AG04450 (cell line): Measurements from ENCODE around the gene UBA1. TPM values are rescaled to one million over a fixed set of nuclear protein-coding genes. Genes with fewer than 3 reads are reported as not detected.

Experiments used
- CTCF ChIA-PET: fragments of 300-600, 350-600 bp; formaldehyde crosslinking; extraction: SDS; loops from one replicate; lab custom pipeline; 2022; ENCODE audit warnings: antibody characterized with exemption, inconsistent platforms; lab: Charles Lee
- POLR2A ChIA-PET: fragments of 350-600 bp; formaldehyde crosslinking; extraction: SDS; loops from one replicate; lab custom pipeline; 2021; ENCODE audit warnings: antibody characterized with exemption, inconsistent platforms; lab: Yijun Ruan, JAX
- DNase-seq: peaks from one replicate; pipeline ENCODE4 v3.0.0-alpha.2; 2011; ENCODE audit warnings: low read depth, low spot score
- H3K27ac ChIP-seq: one replicate; pipeline ENCODE4 v1.5.1; 2012; ENCODE audit warnings: low read depth, low read length, control low read depth
- H3K27me3 ChIP-seq: one replicate; pipeline ENCODE4 v1.6.0; 2012; ENCODE audit warnings: low read length; ENCODE audit not compliant: control insufficient read depth, insufficient read depth
- H3K4me3 ChIP-seq: 2 replicates; pipeline ENCODE4 v1.5.1; 2011; ENCODE audit warnings: mild to moderate bottlenecking, low read depth, low read length, control low read depth
- H3K9me3 ChIP-seq: 2 replicates; pipeline ENCODE4 v1.5.1; 2012; ENCODE audit warnings: low read length; ENCODE audit not compliant: control insufficient read depth, insufficient read depth
- polyA plus RNA-seq: library from polyadenylated mRNA; depleted of rRNA; stranded (reverse); fragments of >200 nt; gene quantifications from 2 replicates; pipeline ENCODE4 v1.2.3, GENCODE V29; 2011
- TF ChIP-seq, protein P1 (sequence below): IDR thresholded peaks from 2 replicates; pipeline ENCODE4 v1.5.1; 2011; ENCODE audit warnings: low read depth, low read length, control low read depth, inconsistent platforms

The UBA1 gene
- polyA plus RNA-seq, 1 experiment = 196 TPM

DNA sequence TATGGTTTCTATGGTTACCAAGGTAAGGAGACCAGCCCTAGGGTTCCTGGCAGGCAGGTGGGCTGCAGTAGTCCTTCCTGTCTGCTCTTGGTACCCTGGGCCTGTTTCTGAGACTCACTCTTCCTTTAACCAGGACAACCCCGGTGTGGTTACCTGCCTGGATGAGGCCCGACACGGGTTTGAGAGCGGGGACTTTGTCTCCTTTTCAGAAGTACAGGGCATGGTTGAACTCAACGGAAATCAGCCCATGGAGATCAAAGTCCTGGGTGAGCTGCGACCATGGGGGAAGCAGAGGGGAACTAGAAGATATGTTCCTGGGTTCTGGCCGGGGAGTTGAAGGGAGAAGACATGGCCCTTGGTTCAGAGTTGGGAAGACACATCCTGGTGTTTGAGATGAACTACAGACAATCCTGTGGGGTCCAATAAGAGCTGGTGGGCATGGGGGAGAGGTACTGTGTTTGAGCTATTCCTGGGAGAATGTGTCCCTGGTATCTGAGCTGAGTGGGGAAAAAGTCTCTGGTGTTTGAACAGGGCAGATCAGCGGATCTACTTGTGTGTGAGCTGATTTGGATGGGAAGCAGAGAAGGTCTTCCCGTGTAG lies 7.8 kb downstream of the UBA1 start:
- ChIA-PET POLR2A (no interaction called here), CTCF (interaction anchor here (1.3 kb wide), 1 partner anchor 183 kb away, joined by 3 read pairs; no protein-coding TSS in a partner anchor)
- TF ChIP-seq, protein P1, sequence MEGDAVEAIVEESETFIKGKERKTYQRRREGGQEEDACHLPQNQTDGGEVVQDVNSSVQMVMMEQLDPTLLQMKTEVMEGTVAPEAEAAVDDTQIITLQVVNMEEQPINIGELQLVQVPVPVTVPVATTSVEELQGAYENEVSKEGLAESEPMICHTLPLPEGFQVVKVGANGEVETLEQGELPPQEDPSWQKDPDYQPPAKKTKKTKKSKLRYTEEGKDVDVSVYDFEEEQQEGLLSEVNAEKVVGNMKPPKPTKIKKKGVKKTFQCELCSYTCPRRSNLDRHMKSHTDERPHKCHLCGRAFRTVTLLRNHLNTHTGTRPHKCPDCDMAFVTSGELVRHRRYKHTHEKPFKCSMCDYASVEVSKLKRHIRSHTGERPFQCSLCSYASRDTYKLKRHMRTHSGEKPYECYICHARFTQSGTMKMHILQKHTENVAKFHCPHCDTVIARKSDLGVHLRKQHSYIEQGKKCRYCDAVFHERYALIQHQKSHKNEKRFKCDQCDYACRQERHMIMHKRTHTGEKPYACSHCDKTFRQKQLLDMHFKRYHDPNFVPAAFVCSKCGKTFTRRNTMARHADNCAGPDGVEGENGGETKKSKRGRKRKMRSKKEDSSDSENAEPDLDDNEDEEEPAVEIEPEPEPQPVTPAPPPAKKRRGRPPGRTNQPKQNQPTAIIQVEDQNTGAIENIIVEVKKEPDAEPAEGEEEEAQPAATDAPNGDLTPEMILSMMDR = no peak
- H3K9me3 ChIP-seq = no peaks in the 10 kb centered on the region
- H3K27me3 ChIP-seq = no peaks in the 10 kb centered on the region
- DNase-seq = no peak
- H3K27ac ChIP-seq = no peak overlapping the region
- no peak overlapping the region for H3K4me3 ChIP-seq

DNA sequence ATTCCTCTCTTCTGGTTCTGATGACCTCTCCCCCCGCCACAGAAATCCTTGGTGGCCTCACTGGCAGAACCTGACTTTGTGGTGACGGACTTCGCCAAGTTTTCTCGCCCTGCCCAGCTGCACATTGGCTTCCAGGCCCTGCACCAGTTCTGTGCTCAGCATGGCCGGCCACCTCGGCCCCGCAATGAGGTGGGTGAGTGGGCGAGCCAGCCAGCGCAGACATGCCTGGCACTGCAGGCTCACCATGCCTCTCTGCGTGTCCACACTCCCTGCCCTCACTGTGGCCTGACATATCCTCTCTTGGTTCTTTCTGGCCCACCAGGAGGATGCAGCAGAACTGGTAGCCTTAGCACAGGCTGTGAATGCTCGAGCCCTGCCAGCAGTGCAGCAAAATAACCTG lies 8.7 kb downstream of the UBA1 start:
- Histone ChIP-seq H3K4me3 (no peak overlapping the region), H3K9me3 (no peaks in the 10 kb centered on the region), H3K27me3 (no peaks in the 10 kb centered on the region), H3K27ac (no peak overlapping the region)
- no peak for DNase-seq
- POLR2A ChIA-PET = no interaction called here
- TF ChIP-seq, protein P1 = no peak
- CTCF ChIA-PET = no interaction called here

DNA sequence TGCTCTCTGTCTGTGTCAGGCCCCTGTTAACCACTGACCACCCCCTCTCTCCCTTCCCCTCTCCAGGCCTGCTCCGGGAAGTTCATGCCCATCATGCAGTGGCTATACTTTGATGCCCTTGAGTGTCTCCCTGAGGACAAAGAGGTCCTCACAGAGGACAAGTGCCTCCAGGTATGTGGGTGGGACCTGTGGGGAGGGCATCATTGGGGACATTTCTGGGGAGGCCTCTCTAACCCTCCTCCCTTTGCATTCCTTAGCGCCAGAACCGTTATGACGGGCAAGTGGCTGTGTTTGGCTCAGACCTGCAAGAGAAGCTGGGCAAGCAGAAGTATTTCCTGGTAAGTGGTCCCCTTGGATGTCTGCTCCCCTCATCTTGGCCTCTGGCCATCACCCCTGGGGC lies 9.2 kb downstream of the UBA1 start:
- POLR2A ChIA-PET = no interaction called here
- CTCF ChIA-PET = no interaction called here
- DNase-seq = no peak

DNA sequence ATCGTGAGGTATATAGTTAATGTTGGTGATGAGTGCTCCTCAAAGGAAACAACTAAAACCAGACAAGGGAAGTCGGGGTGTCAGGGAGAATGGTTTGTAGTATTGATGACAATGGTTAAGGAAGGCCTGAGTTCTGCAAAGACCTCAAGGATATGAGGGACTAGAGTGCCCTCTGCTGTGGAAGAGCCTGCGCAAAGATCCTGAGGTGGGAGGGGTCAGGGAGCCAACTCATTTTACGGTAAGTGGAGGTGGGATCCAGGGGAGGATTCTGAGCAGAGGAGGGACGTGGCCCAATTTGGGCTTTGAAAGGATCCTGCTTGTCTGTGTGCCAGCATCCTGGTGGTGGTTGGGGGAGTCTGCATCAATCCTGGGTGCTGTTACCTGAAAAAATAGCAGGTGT lies 11.3 kb downstream of the UBA1 start:
- Histone ChIP-seq H3K27me3 (no peaks in the 10 kb centered on the region), H3K9me3 (no peaks in the 10 kb centered on the region), H3K27ac (peak overlapping the region; percentile 21), H3K4me3 (no peak overlapping the region)
- CTCF ChIA-PET = no interaction called here
- no peak for DNase-seq
- POLR2A ChIA-PET = no interaction called here
- TF ChIP-seq, protein P1 = no peak

More for the DNA sequence above, 9.2 kb downstream of the UBA1 start:
- Histone ChIP-seq H3K9me3 (no peaks in the 10 kb centered on the region), H3K4me3 (no peak overlapping the region), H3K27ac (no peak overlapping the region), H3K27me3 (no peaks in the 10 kb centered on the region)
- TF ChIP-seq, protein P1 = no peak

DNA sequence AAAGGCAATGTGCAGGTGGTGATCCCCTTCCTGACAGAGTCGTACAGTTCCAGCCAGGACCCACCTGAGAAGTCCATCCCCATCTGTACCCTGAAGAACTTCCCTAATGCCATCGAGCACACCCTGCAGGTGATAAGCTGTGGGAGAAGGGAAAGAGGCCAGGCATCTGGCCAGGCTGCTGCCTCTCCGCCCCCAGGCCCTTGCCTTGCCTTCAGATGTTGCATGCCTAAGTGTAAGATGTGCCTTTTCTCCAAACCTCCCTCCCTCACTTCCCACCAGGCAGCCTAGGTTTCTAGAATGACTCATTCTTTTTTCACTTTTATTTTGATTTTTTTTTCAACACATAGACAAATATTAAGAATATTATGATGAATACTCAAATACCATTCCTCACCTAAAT lies 12.7 kb downstream of the UBA1 start:
- H3K9me3 ChIP-seq = no peaks in the 10 kb centered on the region
- no peak overlapping the region for H3K4me3 ChIP-seq
- POLR2A ChIA-PET = no interaction called here
- H3K27me3 ChIP-seq = no peaks in the 10 kb centered on the region
- TF ChIP-seq, protein P1 = no peak
- CTCF ChIA-PET = no interaction called here
- DNase-seq = no peak
- no peak overlapping the region for H3K27ac ChIP-seq
